ENCODE measurements around the gene ENPP4. TPM values are rescaled to one million over a fixed set of nuclear protein-coding genes. Genes with fewer than 3 reads are reported as not detected.

The ENPP4 gene
- total RNA-seq, 1 donor from 2014 or later: 13.6 TPM

DNA sequence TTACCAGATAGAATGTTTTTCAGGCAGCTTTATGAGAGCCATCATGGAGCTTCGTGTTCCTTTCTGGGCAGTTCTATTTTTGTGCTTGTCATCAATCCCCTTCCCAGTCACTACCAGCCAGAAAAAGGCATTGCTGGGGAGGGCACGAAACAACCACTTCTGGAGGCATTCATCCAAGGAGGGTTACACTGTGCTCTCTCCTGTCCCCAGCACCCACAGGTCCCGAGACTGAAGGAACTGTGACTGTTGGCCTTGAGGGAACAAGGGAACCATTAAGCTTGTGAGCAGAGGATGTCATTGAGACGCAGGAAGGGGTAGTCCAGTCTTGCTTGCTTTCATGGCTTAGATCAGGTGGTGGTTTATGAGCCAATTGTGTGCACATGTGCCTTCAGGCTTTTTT, 61.1 kb downstream of the ENPP4 start:
- no peak overlapping the region for H3K27ac Mint-ChIP-seq
- DNase-seq (no peak), ATAC-seq (ENCODE audit: low read depth) (no peak)
- no peaks in the 10 kb centered on the region for H3K4me1 Mint-ChIP-seq
- intact Hi-C loops (cut with micrococcal nuclease): no loop called here
- H3K36me3 Mint-ChIP-seq (ENCODE audit: low read depth): no peaks in the 10 kb centered on the region
- ChIA-PET POLR2A (interaction anchor here (0.8 kb wide), 1 partner anchor 61 kb away, joined by 5 read pairs; the partner anchor contains the start of gene ENPP4), CTCF (no interaction called here)
- no peak for TF ChIP-seq CTCF (IDR thresholded peaks at IDR 0.05)
- peaks cover 12% of the 10 kb centered on the region for H3K27me3 Mint-ChIP-seq
- no peaks in the 10 kb centered on the region for H3K9me3 Mint-ChIP-seq
- no peak overlapping the region for H3K4me3 Mint-ChIP-seq

DNA sequence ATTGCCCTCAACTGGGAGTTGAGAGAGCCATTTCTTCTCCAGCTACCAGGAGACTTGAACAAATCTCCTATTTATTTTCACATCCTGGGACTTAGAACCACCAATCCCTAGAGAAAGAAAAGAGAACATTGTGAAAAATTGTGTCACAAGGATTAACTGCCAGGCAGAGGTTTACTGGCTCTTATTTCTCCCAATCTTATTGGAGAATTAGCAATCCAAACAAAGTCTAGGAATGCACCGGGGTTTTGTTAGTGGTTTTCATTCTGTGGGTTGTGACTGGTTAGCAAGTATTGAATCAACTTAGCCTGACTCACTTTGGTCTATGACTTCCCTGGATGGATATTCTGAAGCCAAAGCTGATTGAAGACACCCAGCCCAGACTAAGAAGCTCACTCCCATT, 62.2 kb downstream of the ENPP4 start:
- H3K9me3 Mint-ChIP-seq: no peaks in the 10 kb centered on the region
- no peak for TF ChIP-seq CTCF (IDR thresholded peaks at IDR 0.05)
- ATAC-seq (ENCODE audit: low read depth): no peak
- ChIA-PET CTCF (no interaction called here), POLR2A (no interaction called here)
- no peak overlapping the region for H3K27ac Mint-ChIP-seq
- H3K36me3 Mint-ChIP-seq (ENCODE audit: low read depth): no peaks in the 10 kb centered on the region
- no peaks in the 10 kb centered on the region for H3K4me1 Mint-ChIP-seq
- no peak overlapping the region for H3K4me3 Mint-ChIP-seq
- no peak for DNase-seq
- intact Hi-C loops (cut with micrococcal nuclease): no loop called here
- peaks cover 12% of the 10 kb centered on the region for H3K27me3 Mint-ChIP-seq

Other genes with a start within 250 kb of the ENPP4 start
- 2.3 and 2.5 TPM in 2 replicates for gene CLIC5, start 114.1 kb upstream of the ENPP4 start, total RNA-seq
- gene ENPP5, start 41.0 kb downstream of the ENPP4 start, total RNA-seq: 0.44 and 0.71 TPM in 2 replicates

Data from activated B cell treated with CpG ODN at 0.5 μM for 24 hours (primary cell).